Brain microvascular endothelial cell (primary cell): ENCODE measurements around the gene RPS21.

Experiments
- DNase-seq: peaks from one replicate; pipeline ENCODE4 v3.0.0-alpha.2; 2020
- H3K27ac ChIP-seq: fragments of 250-450 bp; sonication (Bioruptor Pico); 2 replicates; pipeline ENCODE4 v1.5.1; 2020; ENCODE audit warnings: mild to moderate bottlenecking, moderate library complexity
- H3K27me3 ChIP-seq: fragments of 250-450 bp; sonication (Bioruptor Pico); replicated peaks from 2 replicates; pipeline ENCODE4 v1.5.1; 2020; ENCODE audit warnings: mild to moderate bottlenecking
- H3K36me3 ChIP-seq: fragments of 250-450 bp; sonication (Bioruptor Pico); replicated peaks from 2 replicates; pipeline ENCODE4 v1.5.1; 2020; ENCODE audit warnings: mild to moderate bottlenecking
- H3K4me3 ChIP-seq: 2 replicates; pipeline ENCODE4 v1.5.1; 2011; ENCODE audit warnings: low read depth, mild to moderate bottlenecking, control low read depth, low read length, moderate library complexity
- in situ Hi-C: cut with HindIII; loops from 2 replicates; pipeline ENCODE4 v1.10.0; 2017; ENCODE audit warnings: low sequenced_read_pairs, low pct_ligation_motif_present
- TF ChIP-seq, protein P1 (sequence below): IDR thresholded peaks from 2 replicates; pipeline ENCODE4 v1.5.1; 2011; ENCODE audit warnings: low read depth, mild to moderate bottlenecking, moderate library complexity, low read length, control low read depth, inconsistent platforms; ENCODE audit errors: missing control alignments

Gene RPS21

DNA sequence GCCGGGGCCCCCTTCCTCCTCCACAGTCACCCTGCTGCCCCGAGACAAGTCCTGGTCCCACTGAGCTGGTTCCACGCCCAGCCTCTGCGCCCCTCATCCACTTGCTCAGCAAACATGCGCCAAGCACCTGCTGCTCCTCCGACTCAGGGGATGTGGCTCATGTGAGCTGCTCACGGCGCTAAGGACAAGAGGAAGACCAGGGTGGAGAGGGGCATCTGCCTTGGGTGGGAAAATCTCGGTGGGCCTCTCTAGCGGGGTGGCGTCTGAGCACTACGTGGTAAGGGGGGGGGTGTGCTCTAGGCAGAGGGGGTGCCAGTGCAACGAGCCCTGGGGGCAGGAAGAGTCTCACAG is 24.3 kb upstream of the RPS21 start:
- no peaks in the 10 kb centered on the region for H3K27me3 ChIP-seq
- H3K36me3 ChIP-seq, result no peaks in the 10 kb centered on the region
- DNase-seq, result no peak
- H3K27ac ChIP-seq, result no peak overlapping the region
- H3K4me3 ChIP-seq, result no peak overlapping the region
- in situ Hi-C loops, result no loop called here
- TF ChIP-seq, protein P1, sequence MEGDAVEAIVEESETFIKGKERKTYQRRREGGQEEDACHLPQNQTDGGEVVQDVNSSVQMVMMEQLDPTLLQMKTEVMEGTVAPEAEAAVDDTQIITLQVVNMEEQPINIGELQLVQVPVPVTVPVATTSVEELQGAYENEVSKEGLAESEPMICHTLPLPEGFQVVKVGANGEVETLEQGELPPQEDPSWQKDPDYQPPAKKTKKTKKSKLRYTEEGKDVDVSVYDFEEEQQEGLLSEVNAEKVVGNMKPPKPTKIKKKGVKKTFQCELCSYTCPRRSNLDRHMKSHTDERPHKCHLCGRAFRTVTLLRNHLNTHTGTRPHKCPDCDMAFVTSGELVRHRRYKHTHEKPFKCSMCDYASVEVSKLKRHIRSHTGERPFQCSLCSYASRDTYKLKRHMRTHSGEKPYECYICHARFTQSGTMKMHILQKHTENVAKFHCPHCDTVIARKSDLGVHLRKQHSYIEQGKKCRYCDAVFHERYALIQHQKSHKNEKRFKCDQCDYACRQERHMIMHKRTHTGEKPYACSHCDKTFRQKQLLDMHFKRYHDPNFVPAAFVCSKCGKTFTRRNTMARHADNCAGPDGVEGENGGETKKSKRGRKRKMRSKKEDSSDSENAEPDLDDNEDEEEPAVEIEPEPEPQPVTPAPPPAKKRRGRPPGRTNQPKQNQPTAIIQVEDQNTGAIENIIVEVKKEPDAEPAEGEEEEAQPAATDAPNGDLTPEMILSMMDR, result no peak

DNA sequence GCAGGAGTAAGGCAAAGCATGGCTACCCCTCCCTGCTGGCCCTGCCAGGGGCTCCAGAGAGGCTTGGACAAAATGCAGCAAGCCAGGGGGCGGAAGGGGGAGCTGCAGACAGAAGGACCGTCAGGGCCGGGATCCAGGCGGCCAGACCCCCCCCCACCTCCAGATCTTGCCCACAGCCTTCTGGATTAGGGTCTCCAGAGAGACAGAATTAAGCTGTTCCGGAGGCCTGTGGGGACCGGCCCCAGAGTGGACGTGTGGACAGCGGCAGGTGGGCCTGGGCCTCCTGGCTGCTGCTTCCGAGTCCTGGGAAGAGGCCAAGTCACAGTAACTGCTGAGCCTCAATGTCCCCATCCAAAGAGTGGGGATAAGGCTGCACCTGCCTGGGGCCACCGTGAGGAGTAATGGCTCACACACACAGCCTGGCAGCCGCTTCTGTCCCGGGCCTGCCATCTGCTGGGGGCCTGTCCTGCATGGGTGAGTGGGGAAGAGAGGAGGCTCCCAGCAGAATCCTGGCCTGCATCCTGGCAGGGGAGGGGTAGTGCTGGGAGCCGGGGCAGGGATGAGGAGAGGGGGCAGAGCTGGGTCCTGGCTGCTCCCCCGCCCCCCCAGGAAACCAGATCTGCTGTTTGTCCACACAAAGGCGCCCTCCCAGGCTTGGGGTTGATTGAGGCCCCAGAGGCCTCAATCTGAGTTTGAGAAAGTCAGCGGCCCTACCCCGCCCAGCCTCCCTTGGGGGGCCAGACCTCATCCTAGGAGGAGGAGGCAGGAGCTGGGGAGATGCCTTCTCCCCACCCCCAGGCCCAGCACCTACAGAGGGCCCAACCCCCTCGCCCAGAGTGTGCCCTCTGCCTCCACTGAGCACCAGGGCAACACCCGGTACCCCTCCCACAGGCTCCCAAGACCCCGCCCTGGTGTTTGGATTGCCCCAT is 23.6 kb upstream of the RPS21 start:
- no peak for DNase-seq
- H3K27ac ChIP-seq, result no peak overlapping the region
- in situ Hi-C loops, result no loop called here
- TF ChIP-seq, protein P1, result peak; percentile 22
- no peaks in the 10 kb centered on the region for H3K36me3 ChIP-seq
- H3K4me3 ChIP-seq, result no peak overlapping the region
- no peaks in the 10 kb centered on the region for H3K27me3 ChIP-seq

DNA sequence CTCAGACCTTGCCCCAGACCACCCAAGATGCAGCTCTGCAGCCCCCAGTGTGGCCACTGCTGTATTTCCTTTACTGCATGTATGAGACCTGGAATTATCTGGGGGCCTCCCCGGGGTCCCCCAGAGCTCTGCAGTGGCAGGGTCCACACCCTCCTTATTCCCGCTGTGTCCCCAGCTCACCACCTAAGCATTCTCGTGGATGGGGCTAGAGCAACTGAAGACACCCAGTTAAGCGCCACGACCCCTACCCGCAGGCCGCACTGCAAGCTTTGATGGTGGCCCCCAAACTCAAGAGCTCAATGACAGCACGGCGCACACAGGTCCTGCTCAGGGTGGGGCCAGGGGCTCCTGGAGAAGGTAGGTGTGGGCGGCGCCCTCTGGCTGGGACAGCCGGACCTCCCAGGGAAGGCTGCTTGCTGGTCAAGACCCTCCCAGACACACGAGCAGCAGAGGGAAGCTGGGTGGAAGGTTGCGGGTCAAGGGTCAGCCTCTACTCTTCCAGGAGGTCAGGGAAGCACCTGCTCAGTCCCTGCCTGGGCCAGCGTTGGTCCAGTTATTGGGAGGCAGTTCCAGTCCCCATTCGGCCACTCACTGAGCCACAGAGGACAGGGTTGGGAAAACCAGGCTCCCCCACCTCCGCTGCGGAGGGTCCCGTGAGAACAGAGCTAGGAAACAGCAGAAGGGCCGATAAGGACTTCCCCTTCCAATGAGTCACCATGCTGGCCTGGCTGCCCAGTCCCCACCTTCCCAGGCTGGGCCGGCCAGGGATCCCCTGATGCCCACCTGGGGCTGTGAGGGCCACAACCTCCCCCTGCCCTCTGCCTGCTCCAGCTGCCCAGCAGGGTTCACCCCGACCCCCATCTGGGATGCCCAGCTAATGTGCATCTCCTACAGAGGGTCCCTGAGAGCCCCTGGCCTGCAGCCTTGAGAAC is 22.7 kb upstream of the RPS21 start:
- Histone ChIP-seq H3K4me3 (no peak overlapping the region), H3K36me3 (no peaks in the 10 kb centered on the region), H3K27me3 (no peaks in the 10 kb centered on the region), H3K27ac (peak overlapping the region; percentile 58)
- DNase-seq, result peak; percentile 57
- in situ Hi-C loops, result no loop called here
- TF ChIP-seq, protein P1, result no peak

DNA sequence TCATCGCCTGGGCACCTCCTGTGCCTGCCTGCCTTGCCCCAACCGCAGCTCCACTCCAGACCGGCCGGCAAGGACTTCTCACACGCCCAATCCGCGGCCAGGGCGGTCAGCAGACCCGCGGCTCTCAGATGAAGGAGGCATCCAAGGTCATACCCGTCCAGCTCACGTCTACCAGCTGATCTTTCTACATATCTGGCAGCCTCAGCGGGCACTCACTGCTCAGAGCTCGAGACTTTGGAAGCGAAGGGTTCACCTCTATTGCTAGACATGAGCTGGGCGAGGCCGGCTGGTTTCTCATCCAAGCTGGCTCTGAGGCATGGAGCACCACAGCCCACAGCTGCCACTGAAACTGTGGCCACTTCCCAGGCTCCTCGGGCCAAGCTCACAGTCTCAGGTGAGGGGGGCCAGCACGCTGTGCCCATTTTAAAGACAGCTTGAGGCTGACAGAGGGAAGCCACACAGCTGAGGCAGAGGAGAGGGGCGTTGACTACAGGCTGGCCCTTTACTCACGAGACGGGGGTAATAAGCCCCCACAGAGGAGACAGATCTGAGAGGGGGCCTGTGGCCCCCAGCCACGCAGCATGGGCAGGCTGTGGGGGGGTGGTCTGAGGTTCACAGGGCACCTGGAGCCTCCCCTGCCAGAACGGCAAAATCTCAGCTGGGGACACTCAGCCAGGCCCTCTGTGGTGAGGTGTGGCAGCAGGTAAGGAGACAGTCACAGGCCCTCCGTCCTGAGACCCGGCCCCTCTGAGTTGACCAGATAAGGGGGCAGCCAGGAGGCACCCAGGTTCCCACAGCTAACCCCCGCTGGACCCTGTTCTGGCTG is 21.8 kb upstream of the RPS21 start:
- H3K27ac ChIP-seq, result peak overlapping the region; percentile 58
- H3K4me3 ChIP-seq, result no peak overlapping the region
- in situ Hi-C loops, result no loop called here
- TF ChIP-seq, protein P1, result no peak
- no peak for DNase-seq
- H3K27me3 ChIP-seq, result no peaks in the 10 kb centered on the region
- no peaks in the 10 kb centered on the region for H3K36me3 ChIP-seq

DNA sequence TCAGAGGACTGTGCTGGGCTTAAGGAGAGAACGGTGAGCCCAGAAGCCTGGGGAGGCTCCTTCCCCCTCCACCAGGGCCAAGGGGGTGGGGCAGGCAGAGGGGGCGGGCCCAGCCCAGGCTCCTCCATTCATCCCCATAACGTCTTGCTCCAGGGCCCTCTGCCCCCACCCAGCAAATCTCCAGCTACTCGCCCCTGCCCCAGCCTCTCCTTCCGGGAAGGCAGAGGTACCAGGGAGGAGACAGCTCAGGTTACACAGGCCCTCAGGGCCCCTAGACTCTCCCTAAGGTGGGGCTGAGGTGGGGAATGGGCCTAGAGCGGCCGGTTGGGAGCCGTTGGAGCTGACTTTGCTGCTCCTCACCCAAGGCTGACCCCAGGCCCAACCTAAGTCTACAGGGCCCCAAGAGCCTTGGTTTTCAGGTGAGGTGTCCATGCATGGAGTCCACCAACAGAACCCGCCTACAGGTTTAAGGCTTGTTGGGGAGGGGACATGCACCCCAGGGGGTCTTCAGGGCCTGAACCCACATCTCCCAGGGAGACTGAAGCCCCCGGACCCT is 21.0 kb upstream of the RPS21 start:
- H3K27ac ChIP-seq, result no peak overlapping the region
- in situ Hi-C loops, result no loop called here
- H3K36me3 ChIP-seq, result no peaks in the 10 kb centered on the region
- TF ChIP-seq, protein P1, result no peak
- no peaks in the 10 kb centered on the region for H3K27me3 ChIP-seq
- peak overlapping the region; percentile 54 for H3K4me3 ChIP-seq
- DNase-seq, result no peak
